Head of caudate nucleus (tissue), 42 donors: Measurements from ENCODE around the gene CAB39.
A peak's percentile ranks its signal among the peaks of the same experiment; 100 is the strongest.

Source experiments
- DNase-seq, 42 donors: peaks; one replicate each; pipeline versions ENCODE4 v3.0.0 to v3.0.0-alpha.2; 2020 to 2021; ENCODE audit warnings: mixed read lengths in 7 of 42
- intact Hi-C: fragments of 100-400 bp; cut with DNase I; formaldehyde crosslinking; loops from one replicate; pipeline ENCODE4 v1.15.0; 2022

CAB39 gene

GRCh38 chr2:230864605-230865306 lies 152.1 kb downstream of the CAB39 start, which contains the start of gene ITM2C:
Gene ITM2C (plus strand): TSS chr2:230864942. CDS start chr2:230865026, 84 bp downstream.
- DNase-seq: peak in 41 of 42 donors; percentile 43 to 90 (median 78)
- intact Hi-C loops: loop anchor here (10.0 kb wide), 1 partner anchor 190 kb away; the partner anchor contains the start of gene PSMD1

GRCh38 chr2:230865307-230865765 lies 152.7 kb downstream of the CAB39 start:
- intact Hi-C loops: loop anchor here (10.0 kb wide), 1 partner anchor 189 kb away; the partner anchor contains the start of gene PSMD1
- DNase-seq: peak in 4 of 42 donors; percentile 11 to 44 (median 37)

- intact Hi-C loops: loop anchor here (10.0 kb wide), 1 partner anchor 189 kb away; the partner anchor contains the start of gene PSMD1
- peak in 37 of 42 donors; percentile 46 to 83 (median 67) for DNase-seq
Measured at GRCh38 chr2:230865766-230866755, 153.4 kb downstream of the CAB39 start.

GRCh38 chr2:230866756-230867523 lies 154.3 kb downstream of the CAB39 start:
- peak; percentile 50 to 90 (median 76) for DNase-seq
- intact Hi-C loops: loop anchor here (10.0 kb wide), 1 partner anchor 188 kb away; the partner anchor contains the start of gene PSMD1

- intact Hi-C loops: loop anchor here (10.0 kb wide), 1 partner anchor 186 kb away; the partner anchor contains the start of gene PSMD1
- peak in 5 of 42 donors; percentile 17 to 38 (median 34) for DNase-seq
Measured at GRCh38 chr2:230868161-230868946, 155.7 kb downstream of the CAB39 start.

GRCh38 chr2:230868947-230869913 lies 156.6 kb downstream of the CAB39 start:
- peak in 5 of 42 donors; percentile 16 to 51 (median 33) for DNase-seq
- intact Hi-C loops: loop anchor here (10.0 kb wide), 1 partner anchor 186 kb away; the partner anchor contains the start of gene PSMD1

GRCh38 chr2:230869914-230870543 lies 157.4 kb downstream of the CAB39 start:
- peak in 8 of 42 donors; percentile 9 to 46 (median 32) for DNase-seq

More at GRCh38 chr2:230869914-230870543, 157.4 kb downstream of the CAB39 start:
- intact Hi-C loops: loop anchor here (10.0 kb wide), 1 partner anchor 185 kb away; the partner anchor contains the start of gene PSMD1
